K562 (cell line): ENCODE data around the gene ZNF747.
"Not testable (repeated sequence)": the region's sequence is repeated elsewhere in the genome, so short reads cannot be mapped to it uniquely, and the experiment has no call there.

Experiments used
- CTCF ChIP-seq, 3 experiments: IDR thresholded peaks in 2 of 3; conservative IDR thresholded peaks in 1 of 3; 2 replicates each; pipeline ENCODE4 v1.5.1; 2011 to 2012; ENCODE audit warnings: low read length in 3 of 3, mild to moderate bottlenecking in 3 of 3, control low read depth in 2 of 3, improper control_type of control experiment in 1 of 3, inconsistent platforms in 1 of 3, low read depth in 1 of 3, mixed read lengths in 1 of 3, moderate library complexity in 1 of 3; ENCODE audit not compliant: insufficient read depth in 2 of 3
- ETV5 ChIP-seq: sonication (generic); formaldehyde crosslinking; IDR thresholded peaks from 2 replicates; pipeline ENCODE4 v1.4.0; 2020; ENCODE audit warnings: low read depth, mild to moderate bottlenecking, missing genetic modification reagents
- POLR2AphosphoS5 ChIP-seq: IDR thresholded peaks from 2 replicates; pipeline ENCODE4 v1.6.1; 2011; ENCODE audit warnings: mild to moderate bottlenecking, low read depth, low read length, moderate library complexity; ENCODE audit not compliant: control insufficient read depth, insufficient read depth
- SP2 ChIP-seq: IDR thresholded peaks from 2 replicates; pipeline ENCODE4 v1.6.1; 2011; ENCODE audit warnings: mild to moderate bottlenecking, low read depth, low read length, moderate library complexity; ENCODE audit not compliant: poor library complexity, severe bottlenecking; ENCODE audit errors: extremely low read depth
- ZNF232 ChIP-seq: sonication (generic); formaldehyde crosslinking; IDR thresholded peaks from 2 replicates; pipeline ENCODE4 v1.8.0; 2022; ENCODE audit warnings: mild to moderate bottlenecking, missing genetic modification reagents
- TF ChIP-seq, protein P1 (sequence below): fragments of 450-650 bp; IDR thresholded peaks from 2 replicates; pipeline ENCODE4 v1.7.0; 2016; ENCODE audit warnings: borderline replicate concordance

- not testable (repeated sequence) for TF ChIP-seq SP2; POLR2AphosphoS5; CTCF (IDR thresholded peaks at IDR 0.05 in 2 of 3, conservative IDR thresholded peaks at IDR 0.05 in 1 of 3; ENCODE audit: insufficient read depth in 2 of 3, low read depth in 1 of 3, low read length in 3 of 3); ZNF232; ETV5 (CRISPR knock-in tag)
- TF ChIP-seq, protein P1, sequence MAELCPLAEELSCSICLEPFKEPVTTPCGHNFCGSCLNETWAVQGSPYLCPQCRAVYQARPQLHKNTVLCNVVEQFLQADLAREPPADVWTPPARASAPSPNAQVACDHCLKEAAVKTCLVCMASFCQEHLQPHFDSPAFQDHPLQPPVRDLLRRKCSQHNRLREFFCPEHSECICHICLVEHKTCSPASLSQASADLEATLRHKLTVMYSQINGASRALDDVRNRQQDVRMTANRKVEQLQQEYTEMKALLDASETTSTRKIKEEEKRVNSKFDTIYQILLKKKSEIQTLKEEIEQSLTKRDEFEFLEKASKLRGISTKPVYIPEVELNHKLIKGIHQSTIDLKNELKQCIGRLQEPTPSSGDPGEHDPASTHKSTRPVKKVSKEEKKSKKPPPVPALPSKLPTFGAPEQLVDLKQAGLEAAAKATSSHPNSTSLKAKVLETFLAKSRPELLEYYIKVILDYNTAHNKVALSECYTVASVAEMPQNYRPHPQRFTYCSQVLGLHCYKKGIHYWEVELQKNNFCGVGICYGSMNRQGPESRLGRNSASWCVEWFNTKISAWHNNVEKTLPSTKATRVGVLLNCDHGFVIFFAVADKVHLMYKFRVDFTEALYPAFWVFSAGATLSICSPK, result not testable (repeated sequence)
These were observed 1.9 kb upstream of the ZNF747 start for GRCh38 chr16:30536391-30537024.
